Left hindlimb (tissue), 1 donor: Measurements from ENCODE around the gene TICAM1.
"Not testable (repeated sequence)": the region's sequence is repeated elsewhere in the genome, so short reads cannot be mapped to it uniquely, and the experiment has no call there.

Experiments used
- DNase-seq: peaks from one replicate; pipeline ENCODE4 v3.0.0-alpha.2; 2018

Gene TICAM1

GRCh38 chr19:4803736-4804695 is 27.5 kb downstream of the TICAM1 start:
- DNase-seq: peak; percentile 56

- DNase-seq: no peak
Measured at GRCh38 chr19:4802711-4803110, 28.8 kb downstream of the TICAM1 start.

GRCh38 chr19:4801085-4801619 is 30.4 kb downstream of the TICAM1 start:
- DNase-seq: no peak

GRCh38 chr19:4800591-4801081 is 30.9 kb downstream of the TICAM1 start:
- no peak for DNase-seq

GRCh38 chr19:4795400-4795799 is 36.1 kb downstream of the TICAM1 start:
- DNase-seq: no peak

- DNase-seq: no peak
Measured at GRCh38 chr19:4794971-4795370, 36.5 kb downstream of the TICAM1 start.

GRCh38 chr19:4793278-4793677 is 38.2 kb downstream of the TICAM1 start:
- not testable (repeated sequence) for DNase-seq

GRCh38 chr19:4792866-4793195 is 38.7 kb downstream of the TICAM1 start:
- DNase-seq: not testable (repeated sequence)

GRCh38 chr19:4792019-4792865 is 39.3 kb downstream of the TICAM1 start:
- not testable (repeated sequence) for DNase-seq

GRCh38 chr19:4791183-4792018 is 40.1 kb downstream of the TICAM1 start, which contains the start of gene FEM1A:
FEM1A (plus strand) TSS chr19:4791734; CDS start chr19:4791855, 121 bp downstream.
- DNase-seq: peak; percentile 100

GRCh38 chr19:4786412-4787016 is 45.0 kb downstream of the TICAM1 start:
- DNase-seq: not testable (repeated sequence)

GRCh38 chr19:4781801-4782200 is 49.7 kb downstream of the TICAM1 start:
- no peak for DNase-seq

GRCh38 chr19:4780860-4781259 is 50.7 kb downstream of the TICAM1 start:
- no peak for DNase-seq

- DNase-seq: not testable (repeated sequence)
Measured at GRCh38 chr19:4778124-4778523, 53.4 kb downstream of the TICAM1 start.

GRCh38 chr19:4776436-4777211 is 54.9 kb downstream of the TICAM1 start:
- no peak for DNase-seq

- no peak for DNase-seq
Measured at GRCh38 chr19:4775627-4776152, 55.8 kb downstream of the TICAM1 start.

- no peak for DNase-seq
Measured at GRCh38 chr19:4774136-4774535, 57.4 kb downstream of the TICAM1 start.

- no peak for DNase-seq
Measured at GRCh38 chr19:4773047-4773640, 58.4 kb downstream of the TICAM1 start.

GRCh38 chr19:4772566-4772965 is 58.9 kb downstream of the TICAM1 start:
- DNase-seq: no peak
